Medulla oblongata (tissue), 1 donor: ENCODE data around the gene METTL1.
"Not testable (repeated sequence)": the region's sequence is repeated elsewhere in the genome, so short reads cannot be mapped to it uniquely, and the experiment has no call there.

ENCODE experiments used
- DNase-seq: peaks from one replicate; pipeline ENCODE4 v3.0.0-alpha.2; 2015; ENCODE audit errors: extremely low spot score

Gene METTL1

DNA sequence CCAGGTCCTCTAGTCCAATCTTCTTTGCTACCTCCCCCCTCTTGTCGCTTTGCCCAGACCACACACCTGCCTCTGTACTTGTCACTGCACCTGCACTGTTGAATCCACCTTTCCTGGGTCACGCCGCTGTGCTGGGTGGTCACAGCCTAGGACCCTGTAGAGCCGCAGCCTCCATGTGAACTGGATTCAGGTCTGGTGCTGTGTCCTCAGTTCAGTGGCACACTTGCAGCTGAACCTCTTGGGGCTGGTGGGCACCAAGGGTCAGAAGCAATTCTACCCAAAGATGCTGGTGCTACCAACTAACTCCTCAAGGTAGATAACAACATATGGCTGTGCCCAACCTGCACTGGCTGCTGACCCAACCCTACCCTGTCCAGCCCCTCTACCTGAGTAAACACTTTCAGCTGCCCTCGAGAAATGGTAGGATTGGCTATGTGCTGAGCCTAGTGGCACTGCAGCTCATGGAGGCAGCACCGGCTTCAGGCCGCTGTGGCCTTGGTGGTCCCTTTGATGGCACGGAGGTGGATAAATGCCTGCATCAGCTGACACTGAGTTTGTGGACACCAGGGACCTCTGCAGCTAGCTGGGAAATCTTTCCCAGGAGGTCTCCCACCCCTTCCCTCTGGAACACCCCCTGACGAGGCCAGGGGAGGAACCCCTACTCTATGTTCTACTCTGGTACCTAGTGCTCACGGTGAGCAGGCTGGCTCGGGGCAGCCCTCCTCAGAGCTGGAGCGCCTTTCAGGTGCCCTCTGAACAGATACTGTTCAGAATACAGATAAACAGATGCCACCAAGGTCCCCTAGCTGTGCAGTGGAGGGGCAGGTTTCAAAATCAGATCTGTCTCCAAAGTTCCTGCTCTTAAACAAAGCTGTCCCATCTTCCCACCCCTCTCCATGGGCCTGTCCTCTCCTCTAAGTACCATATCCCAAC is 47.6 kb downstream of the METTL1 start:
- DNase-seq = no peak

DNA sequence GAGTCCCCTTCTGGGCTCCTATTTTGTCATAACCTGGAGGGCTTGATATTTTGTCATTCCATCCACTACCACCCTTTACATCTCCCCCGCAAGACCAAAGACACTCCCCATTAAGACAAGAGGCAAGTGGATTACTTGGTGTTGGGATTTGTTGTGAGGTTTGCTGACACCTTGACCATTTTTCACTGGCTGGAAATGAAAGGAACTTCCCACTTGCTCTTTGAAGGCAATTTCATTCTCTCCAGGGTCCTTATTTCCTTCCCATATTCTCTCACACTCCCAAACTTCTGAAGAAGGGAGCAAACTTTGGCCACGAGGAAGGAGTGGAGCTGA is 48.3 kb downstream of the METTL1 start:
- no peak for DNase-seq

DNA sequence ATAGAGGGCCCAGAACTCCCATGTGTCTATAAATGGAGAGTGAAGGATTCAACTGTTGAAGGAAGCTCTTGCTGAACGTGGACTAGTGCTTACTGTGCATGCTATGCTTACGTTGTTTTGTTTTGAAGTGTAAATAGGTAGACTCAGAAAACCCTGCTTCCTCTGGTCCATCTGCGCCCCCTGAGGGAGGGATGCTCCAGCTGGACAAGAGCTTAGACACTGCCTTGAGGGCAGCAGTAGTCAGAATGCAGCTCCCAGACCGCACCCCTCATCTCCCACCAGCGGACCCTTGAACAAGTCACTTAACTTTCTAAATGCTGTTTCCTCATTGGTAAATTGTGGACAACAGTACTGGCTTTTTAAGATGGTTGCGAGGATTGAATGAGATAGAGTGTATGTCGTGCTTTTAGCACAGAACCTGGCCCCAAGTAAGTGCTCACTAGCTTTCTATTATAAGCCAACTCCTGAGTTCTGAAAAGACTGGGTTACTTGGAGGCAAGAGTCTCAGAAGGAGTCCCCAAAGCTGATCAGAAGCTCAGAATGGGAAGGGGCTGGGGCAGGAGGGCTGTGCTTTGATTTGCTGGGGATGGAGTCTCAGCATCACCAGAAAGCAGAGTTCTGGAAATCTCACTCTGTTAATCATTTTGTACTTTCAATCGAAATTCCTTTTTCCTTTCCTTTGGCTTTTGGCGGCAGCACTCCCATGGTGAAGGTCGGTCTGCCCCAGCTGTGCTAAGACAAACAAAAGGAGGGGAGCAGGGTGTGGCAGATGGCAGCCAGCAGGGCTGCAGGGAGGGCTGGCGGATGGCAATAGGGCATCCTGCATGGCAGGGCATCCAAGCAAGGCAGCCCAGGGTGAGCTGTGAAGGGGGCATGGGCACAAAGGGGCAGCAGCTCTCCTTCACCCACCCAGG is 48.9 kb downstream of the METTL1 start:
- DNase-seq = no peak

DNA sequence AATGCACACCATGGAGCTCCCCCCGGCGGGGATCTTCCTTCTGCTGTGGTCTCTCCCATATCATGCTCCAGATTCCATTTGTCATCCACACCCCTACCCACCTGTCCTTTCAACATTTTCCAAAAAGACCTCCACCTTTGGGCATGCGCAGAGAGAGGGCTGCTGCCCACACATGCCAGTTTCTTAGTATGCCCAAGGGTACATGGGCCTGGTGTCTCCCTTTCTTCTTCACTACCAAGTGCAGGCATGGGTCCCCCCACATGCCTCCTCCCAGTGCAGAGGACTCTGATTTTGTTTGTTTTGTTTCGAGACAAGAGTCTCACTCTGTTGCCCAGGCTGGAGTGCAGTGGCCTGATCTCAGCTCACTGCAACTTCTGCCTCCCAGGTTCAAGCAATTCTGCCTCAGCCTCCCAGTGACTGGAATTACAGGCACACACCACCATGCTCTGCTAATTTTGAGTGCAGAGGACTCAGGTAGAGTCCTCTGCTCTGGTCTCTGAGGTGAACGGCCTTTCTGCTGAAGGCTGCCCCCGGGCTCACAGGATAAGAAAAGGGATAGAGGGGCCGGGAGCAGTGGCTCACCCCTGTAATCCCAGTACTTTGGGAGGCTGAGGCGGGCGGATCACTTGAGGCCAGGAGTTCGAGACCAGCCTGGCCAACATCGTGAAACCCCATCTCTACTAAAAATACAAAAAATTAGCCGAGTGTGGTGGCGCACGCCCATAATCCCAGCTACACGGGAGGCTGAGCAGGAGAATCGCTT is 49.9 kb downstream of the METTL1 start:
- DNase-seq = not testable (repeated sequence)

DNA sequence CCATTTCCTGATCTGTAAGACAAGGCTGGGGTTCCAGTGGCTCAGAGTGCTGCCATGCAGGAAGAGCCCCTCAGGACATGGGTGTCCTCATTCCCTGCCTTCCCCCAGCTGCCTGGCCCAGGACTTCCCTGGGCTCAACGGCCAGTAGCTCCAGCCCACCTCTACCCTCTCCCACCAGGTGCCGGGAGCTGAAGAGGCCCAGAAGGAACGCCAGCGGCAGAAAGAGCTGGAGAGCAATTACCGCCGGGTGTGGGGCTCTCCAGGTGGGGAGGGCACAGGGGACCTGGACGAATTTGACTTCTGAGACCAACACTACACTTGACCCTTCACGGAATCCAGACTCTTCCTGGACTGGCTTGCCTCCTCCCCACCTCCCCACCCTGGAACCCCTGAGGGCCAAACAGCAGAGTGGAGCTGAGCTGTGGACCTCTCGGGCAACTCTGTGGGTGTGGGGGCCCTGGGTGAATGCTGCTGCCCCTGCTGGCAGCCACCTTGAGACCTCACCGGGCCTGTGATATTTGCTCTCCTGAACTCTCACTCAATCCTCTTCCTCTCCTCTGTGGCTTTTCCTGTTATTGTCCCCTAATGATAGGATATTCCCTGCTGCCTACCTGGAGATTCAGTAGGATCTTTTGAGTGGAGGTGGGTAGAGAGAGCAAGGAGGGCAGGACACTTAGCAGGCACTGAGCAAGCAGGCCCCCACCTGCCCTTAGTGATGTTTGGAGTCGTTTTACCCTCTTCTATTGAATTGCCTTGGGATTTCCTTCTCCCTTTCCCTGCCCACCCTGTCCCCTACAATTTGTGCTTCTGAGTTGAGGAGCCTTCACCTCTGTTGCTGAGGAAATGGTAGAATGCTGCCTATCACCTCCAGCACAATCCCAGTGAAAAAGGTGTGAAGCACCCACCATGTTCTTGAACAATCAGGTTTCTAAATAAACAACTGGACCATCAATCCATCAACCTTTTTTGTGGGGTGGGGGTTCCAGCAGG is 51.0 kb downstream of the METTL1 start:
- no peak for DNase-seq

DNA sequence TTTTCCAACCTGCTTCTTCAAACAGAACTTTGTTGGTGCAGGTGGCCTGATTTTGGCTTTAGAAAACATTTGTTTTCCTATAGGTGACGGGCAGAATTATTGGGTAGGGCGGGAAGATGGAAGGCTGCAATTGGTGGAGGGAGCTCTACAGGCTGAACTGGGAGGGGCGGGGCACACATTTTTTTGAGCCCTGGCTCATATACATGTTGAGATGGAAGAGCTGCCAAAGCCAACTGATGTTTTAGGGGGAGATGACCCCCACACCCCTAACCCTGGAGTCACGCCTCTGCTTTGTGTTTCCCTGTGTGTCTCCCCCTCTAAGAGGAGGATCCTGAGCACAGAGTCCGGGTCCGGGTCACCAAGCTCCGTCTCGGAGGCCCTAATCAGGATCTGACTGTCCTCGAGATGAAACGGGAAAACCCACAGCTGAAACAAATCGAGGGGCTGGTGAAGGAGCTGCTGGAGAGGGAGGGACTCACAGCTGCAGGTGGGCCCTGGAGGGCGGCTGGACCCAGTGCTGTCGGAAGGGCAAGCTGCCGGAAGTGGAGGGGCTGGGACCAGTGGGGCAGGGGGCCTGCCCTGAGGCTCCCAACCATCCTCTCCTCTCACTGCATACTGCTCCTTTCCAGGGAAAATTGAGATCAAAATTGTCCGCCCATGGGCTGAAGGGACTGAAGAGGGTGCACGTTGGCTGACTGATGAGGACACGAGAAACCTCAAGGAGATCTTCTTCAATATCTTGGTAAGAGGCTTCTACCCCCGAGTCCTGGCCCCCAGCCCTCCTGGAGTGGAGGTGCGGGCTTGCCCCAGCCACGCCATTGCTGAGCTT is 51.9 kb downstream of the METTL1 start:
- DNase-seq = no peak

DNA sequence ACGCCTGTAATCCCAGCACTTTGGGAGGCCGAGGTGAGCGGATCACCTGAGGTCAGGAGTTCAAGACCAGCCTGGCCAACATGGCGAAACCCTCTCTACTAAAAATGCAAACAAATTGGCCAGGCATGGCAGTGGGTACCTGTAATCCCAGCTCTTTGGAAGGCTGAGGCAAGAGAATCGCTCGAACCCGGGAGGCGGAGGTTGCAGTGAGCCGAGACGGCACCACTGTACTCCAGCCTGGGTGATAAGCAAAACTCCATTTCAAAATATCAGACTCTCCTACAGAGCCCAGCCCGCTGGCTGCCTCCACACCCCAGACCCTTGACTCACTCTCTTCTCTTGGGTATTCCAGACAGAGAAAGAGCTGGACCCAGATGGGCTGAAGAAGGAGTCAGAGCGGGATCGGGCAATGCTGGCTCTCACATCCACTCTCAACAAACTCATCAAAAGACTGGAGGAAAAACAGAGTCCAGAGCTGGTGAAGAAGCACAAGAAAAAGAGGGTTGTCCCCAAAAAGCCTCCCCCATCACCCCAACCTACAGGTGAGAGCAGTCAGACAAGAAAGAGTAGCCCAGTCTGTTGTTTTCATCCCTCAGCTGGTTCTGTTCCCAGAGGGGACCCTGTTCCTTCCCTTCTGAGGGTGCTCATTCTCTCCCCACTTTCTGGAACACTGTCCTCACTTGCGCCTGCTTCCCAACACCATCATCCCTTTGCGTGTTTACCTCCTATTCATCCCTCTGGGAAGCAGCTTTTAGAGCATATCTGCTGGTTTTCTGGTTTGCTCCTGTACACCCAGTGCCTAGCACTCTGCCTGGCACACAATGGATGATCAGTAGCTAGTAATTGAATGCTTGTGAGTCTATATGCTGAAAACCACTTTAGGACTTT is 53.0 kb downstream of the METTL1 start:
- DNase-seq = no peak
